Spleen (tissue), 11 donors: Measurements from ENCODE around the gene ANKRD24. TPM values are rescaled to one million over a fixed set of nuclear protein-coding genes. Genes with fewer than 3 reads are reported as not detected.

Source experiments
- DNase-seq: peaks from one replicate; pipeline ENCODE4 v3.0.0-alpha.2; 2020
- H3K27ac ChIP-seq, 8 donors: fragments of 200-600 bp; sonication (generic) in 7 of 8; 1 replicate in 4 of 8; 2 replicates in 4 of 8; pipeline versions ENCODE4 v1.5.0 to v1.8.0; 2016 to 2021; ENCODE audit warnings: inconsistent platforms in 4 of 8, mild to moderate bottlenecking in 4 of 8, moderate library complexity in 1 of 8
- H3K27me3 ChIP-seq, 7 donors: fragments of 200-600 bp; sonication (generic) in 6 of 7; replicated peaks in 1 of 7; 1 replicate in 4 of 7; 2 replicates in 3 of 7; pipeline versions ENCODE4 v1.5.0 to v1.8.0; 2016 to 2021; ENCODE audit warnings: inconsistent platforms in 3 of 7, mild to moderate bottlenecking in 1 of 7
- H3K36me3 ChIP-seq, 6 donors: fragments of 200-600 bp; sonication (generic) in 5 of 6; 1 replicate in 4 of 6; 2 replicates in 2 of 6; pipeline versions ENCODE4 v1.5.0 to v1.8.0; 2016 to 2021; ENCODE audit warnings: inconsistent platforms in 2 of 6
- H3K4me1 ChIP-seq, 6 donors: fragments of 200-600 bp; sonication (generic) in 5 of 6; 1 replicate in 3 of 6; 2 replicates in 3 of 6; pipeline versions ENCODE4 v1.5.0 to v1.8.0; 2016 to 2021; ENCODE audit warnings: inconsistent platforms in 3 of 6
- H3K4me3 ChIP-seq, 8 donors: fragments of 200-600 bp; sonication (generic) in 7 of 8; 1 replicate in 4 of 8; 2 replicates in 4 of 8; pipeline versions ENCODE4 v1.5.0 to v1.8.0; 2016 to 2021; ENCODE audit warnings: inconsistent platforms in 4 of 8, mild to moderate bottlenecking in 4 of 8, moderate library complexity in 2 of 8
- H3K9me3 ChIP-seq, 8 donors: fragments of 200-600 bp; sonication (generic) in 7 of 8; 1 replicate in 4 of 8; 2 replicates in 4 of 8; pipeline versions ENCODE4 v1.5.0 to v1.8.0; 2016 to 2021; ENCODE audit warnings: inconsistent platforms in 4 of 8
- CTCF ChIP-seq, 11 experiments: fragments of 200-600 bp in 7 of 11; fragments of 450-650 bp in 4 of 11; sonication (generic) in 4 of 11; IDR thresholded peaks in 8 of 11; conservative IDR thresholded peaks in 3 of 11; 1 replicate in 7 of 11; 2 replicates in 4 of 11; pipeline versions ENCODE4 v1.4.0 to v1.8.0; 2016 to 2021; ENCODE audit warnings: antibody characterized with exemption in 11 of 11, inconsistent platforms in 4 of 11, mild to moderate bottlenecking in 1 of 11
- POLR2A ChIP-seq, 3 donors: fragments of 450-650 bp; IDR thresholded peaks; one replicate each; pipeline ENCODE4 v1.5.1; 2017; ENCODE audit warnings: antibody characterized with exemption in 3 of 3, mild to moderate bottlenecking in 1 of 3
- POLR2AphosphoS5 ChIP-seq, 3 donors: sonication (generic); formaldehyde crosslinking; IDR thresholded peaks; one replicate each; pipeline ENCODE4 v1.5.1; 2017; ENCODE audit warnings: antibody characterized with exemption in 3 of 3
- WGBS, 5 donors: extraction: QIAGEN DNeasy Blood & Tissue Kit in 3 of 5; methylation state at CpG; one replicate each; pipeline versions ENCODE4 v1.1.5 to v1.1.7; 2013 to 2018; 5-methylcytosine and 5-hydroxymethylcytosine counted together
- intact Hi-C: fragments of 100-400 bp; cut with DNase I; formaldehyde crosslinking; loops from one replicate; pipeline ENCODE4 v1.15.0; 2023; ENCODE audit warnings: low total_unique reads
- polyA plus RNA-seq, 3 donors: library from polyadenylated mRNA; stranded (reverse); fragments of 200-250 nt; gene quantifications; one replicate each; pipeline ENCODE4 v1.2.1, GENCODE V29; 2013
- total RNA-seq, 7 donors: library from RNA; depleted of rRNA in 3 of 7; stranded (reverse); fragments of >200 nt in 3 of 7; fragmentation: NEBNext Ultra II Directional in 4 of 7; extraction: Animal tissue kit (Norgen Biotek cat#: 25700) in 4 of 7; gene quantifications; one replicate each; pipeline versions ENCODE4 v1.1.0 to v1.2.1, GENCODE V29; 2016 to 2021
- donor health status: healthy with polysubstance abuse.
- donor health status: DM: no; HTN: no; CAD: no; lungs with moderate emphysema.
- donor health status: DM: no; HTN: no; CAD: no.
- donor health status: Bipolar disorder and iron deficiency.
- donor health status: healthy.
- donor health status: DM: no; HTN: no; CAD: no.
- donor health status: DM: yes; HTN: yes; CAD: no.

ANKRD24 gene
- total and polyA plus RNA-seq, 10 donors: 0.67 to 2.2 (median 0.96) TPM

GRCh38 chr19:4256563-4256962 is 74.1 kb downstream of the ANKRD24 start:
- H3K9me3 ChIP-seq: peaks cover 0 to 21% (median 12%) of the 10 kb centered on the region in 8 donors
- TF ChIP-seq POLR2A (IDR thresholded peaks at IDR 0.05): no peak
- no peak for TF ChIP-seq CTCF (IDR thresholded peaks at IDR 0.05 in 8 of 11, conservative IDR thresholded peaks at IDR 0.05 in 3 of 11)
- TF ChIP-seq POLR2AphosphoS5 (IDR thresholded peaks at IDR 0.05): no peak
- peaks cover 4 to 100% (median 98%) of the 10 kb centered on the region in 6 donors for H3K36me3 ChIP-seq
- no peak for DNase-seq
- H3K4me3 ChIP-seq: no peak overlapping the region
- H3K4me1 ChIP-seq: peaks cover 0 to 11% (median 0%) of the 10 kb centered on the region in 6 donors
- 87 to 100% (median 97%) methylated on average over 2 to 4 of the region's 4 CpGs for WGBS, 5 donors
- H3K27ac ChIP-seq: no peak overlapping the region
- intact Hi-C loops: no loop called here
- H3K27me3 ChIP-seq: no peaks in the 10 kb centered on the region

GRCh38 chr19:4257025-4257424 is 74.5 kb downstream of the ANKRD24 start:
- peaks cover 0 to 11% (median 0%) of the 10 kb centered on the region in 6 donors for H3K4me1 ChIP-seq
- intact Hi-C loops: no loop called here
- peaks cover 0 to 21% (median 12%) of the 10 kb centered on the region in 8 donors for H3K9me3 ChIP-seq
- no peak for DNase-seq
- no peak for TF ChIP-seq POLR2A (IDR thresholded peaks at IDR 0.05)
- TF ChIP-seq POLR2AphosphoS5 (IDR thresholded peaks at IDR 0.05): no peak
- no peak for TF ChIP-seq CTCF (IDR thresholded peaks at IDR 0.05 in 8 of 11, conservative IDR thresholded peaks at IDR 0.05 in 3 of 11)
- 87 to 94% (median 89%) methylated on average over 6 of the region's 6 CpGs for WGBS, 5 donors
- no peak overlapping the region for H3K27ac ChIP-seq
- H3K4me3 ChIP-seq: no peak overlapping the region
- peaks cover 4 to 100% (median 98%) of the 10 kb centered on the region in 6 donors for H3K36me3 ChIP-seq
- H3K27me3 ChIP-seq: no peaks in the 10 kb centered on the region

GRCh38 chr19:4258181-4258580 is 75.7 kb downstream of the ANKRD24 start:
- H3K4me3 ChIP-seq: no peak overlapping the region
- 95 to 97% (median 96%) methylated on average over 23 to 28 of the region's 28 CpGs for WGBS, 5 donors
- no peak for DNase-seq

More at GRCh38 chr19:4258181-4258580, 75.7 kb downstream of the ANKRD24 start:
- Histone ChIP-seq H3K27ac (no peak overlapping the region), H3K27me3 (no peaks in the 10 kb centered on the region), H3K4me1 (peaks cover 0 to 11% (median 0%) of the 10 kb centered on the region in 6 donors), H3K9me3 (peaks cover 0 to 21% (median 12%) of the 10 kb centered on the region in 8 donors), H3K36me3 (peaks cover 4 to 100% (median 100%) of the 10 kb centered on the region in 6 donors)
- intact Hi-C loops: no loop called here
- TF ChIP-seq POLR2AphosphoS5 (IDR thresholded peaks at IDR 0.05) (peak in 1 of 3 donors; percentile 7), CTCF (IDR thresholded peaks at IDR 0.05 in 8 of 11, conservative IDR thresholded peaks at IDR 0.05 in 3 of 11) (no peak)
